GM19025 (cell line): ENCODE results near the gene ERGIC1.
"Not testable (repeated sequence)": the region's sequence is repeated elsewhere in the genome, so short reads cannot be mapped to it uniquely, and the experiment has no call there.

Experiments used
- ATAC-seq: cut with Tn5 transposase; IDR thresholded peaks from one replicate; pipeline ENCODE4 v1.9.1; 2021; ENCODE audit warnings: mild to moderate bottlenecking, low read depth, moderate library complexity; ENCODE audit not compliant: unreplicated experiment

The ERGIC1 gene

DNA sequence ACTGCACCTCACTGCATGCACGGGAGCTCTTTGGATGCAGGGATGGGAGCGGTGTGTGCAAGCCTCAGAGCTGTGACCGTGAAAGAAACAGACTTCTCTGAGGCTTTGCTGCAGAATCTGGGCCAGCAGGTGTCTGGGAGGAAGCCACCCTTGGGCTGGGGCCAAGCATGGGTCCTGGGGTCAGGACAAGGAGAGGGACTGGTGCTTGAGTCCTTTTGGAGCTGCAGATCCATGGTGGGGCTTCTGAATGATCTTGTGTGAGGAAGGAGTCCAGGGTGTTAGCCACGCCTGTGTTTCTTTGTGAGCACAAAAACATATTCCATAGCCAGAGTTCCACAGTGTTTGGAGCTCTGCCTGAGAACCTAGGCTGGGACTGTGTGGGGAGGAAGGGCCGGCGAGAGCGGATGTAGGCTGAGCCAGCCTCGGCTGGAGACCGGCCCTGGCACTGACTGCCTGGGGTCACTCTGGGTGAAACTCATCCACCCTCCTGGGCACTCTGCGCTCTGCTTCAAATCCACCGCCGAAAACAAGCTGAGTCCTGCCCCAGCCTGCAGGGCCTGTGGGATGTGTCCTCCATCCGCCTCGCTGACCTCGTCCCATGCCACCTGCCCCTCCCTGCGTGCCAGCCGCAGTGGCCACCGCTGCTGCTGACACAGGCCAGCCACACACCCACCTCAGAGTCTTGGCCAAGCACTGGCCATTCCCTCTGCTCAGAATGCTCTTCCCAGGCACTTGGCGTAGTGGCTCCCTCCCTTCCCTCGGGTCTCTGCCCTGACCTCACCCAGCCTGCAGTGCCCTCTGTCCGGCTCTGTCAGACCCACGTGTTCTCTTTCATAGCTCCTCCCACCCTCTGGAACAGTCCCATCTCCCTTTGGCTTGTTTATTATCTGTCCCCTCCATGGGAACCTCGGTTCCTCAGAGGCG is 26.7 kb downstream of the ERGIC1 start:
- ATAC-seq = no peak

DNA sequence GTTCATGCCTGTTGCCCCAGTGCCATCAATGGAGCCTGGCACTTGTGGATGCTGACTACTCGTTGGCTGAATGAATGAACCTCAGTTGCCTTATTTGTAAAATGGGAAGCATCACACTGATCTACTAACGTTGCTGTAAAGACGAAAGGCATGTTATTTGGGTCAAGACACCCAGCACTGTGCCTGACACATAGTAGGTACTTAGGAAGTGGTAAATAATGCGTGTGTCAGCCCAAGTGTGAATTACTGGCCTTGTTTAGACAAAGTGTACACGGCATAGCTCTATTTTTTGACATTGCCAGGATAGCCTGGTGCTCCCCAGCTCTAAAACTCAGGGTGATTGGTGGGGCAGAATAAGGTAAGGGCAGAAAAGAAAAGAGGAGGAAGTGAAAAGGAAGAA is 27.4 kb downstream of the ERGIC1 start:
- no peak for ATAC-seq

DNA sequence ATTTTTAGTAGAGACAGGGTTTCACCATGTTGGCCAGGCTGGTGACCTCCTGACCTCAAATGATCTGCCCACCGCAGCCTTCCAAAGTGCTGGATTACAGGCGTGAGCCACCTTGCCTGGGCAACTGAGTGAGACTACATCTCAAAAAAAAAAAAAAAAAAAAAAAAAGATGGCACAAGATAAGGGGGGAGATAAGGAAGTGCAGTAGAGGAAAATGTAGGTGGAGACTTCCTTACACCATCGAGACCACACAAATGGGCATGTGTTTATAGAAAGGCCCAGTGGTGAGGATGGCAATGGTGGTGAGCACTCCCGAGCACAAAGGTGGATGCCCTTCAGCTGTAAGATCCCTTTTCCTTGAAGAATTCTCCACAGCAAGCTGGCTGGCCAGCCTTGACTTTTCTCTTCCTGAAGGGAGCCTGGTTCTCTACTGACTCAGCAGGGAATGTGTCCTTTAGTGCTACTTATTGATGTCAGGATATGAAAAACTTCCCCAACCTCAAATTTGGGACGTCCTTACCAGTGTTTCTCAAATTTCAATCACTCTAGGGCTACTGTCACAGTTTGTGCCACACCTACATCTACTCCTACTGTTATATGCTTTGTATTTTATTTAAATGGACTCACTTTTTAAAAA is 28.2 kb downstream of the ERGIC1 start:
- ATAC-seq = no peak

DNA sequence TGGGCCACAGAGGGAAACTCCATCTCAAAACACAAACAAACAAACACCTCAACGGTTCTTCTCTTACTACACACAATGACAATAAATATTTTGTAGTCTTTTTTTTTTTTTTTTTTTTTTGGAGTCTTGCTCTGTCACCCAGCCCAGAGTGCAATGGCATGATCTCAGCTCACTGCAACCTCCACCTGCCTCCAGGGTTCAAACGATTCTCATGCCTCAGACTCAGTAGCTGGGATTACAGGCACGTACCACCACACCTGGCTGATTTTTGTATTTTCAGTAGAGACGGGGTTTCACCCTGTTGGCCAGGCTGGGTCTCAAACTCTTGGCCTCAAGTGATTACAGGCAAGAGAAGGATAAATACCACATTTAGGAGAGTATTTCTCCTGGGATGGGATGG is 30.1 kb downstream of the ERGIC1 start:
- not testable (repeated sequence) for ATAC-seq

GRCh38 chr5:172864747-172865146 is 30.7 kb downstream of the ERGIC1 start:
- ATAC-seq = no peak

DNA sequence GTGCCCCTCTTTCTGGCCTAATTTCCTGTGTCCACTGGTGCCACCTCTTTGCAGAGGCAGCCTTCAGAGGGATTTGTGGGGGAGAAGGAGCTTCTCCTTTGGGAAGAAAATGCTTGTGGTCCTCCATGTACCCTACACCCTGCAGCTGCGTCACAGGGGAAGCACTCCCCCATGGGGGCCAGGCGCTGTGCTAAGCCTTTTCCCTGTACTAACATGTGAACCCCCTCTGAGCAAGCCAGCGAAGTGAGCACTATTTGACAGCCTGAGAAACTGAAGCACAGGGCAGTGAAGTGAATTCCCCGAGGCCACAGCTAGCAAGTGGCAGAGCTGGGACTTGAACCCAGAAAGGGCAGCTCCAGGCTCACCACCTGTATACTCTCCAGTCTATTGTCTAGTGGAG is 32.3 kb downstream of the ERGIC1 start:
- ATAC-seq = no peak

GRCh38 chr5:172866802-172867748 is 33.0 kb downstream of the ERGIC1 start:
- ATAC-seq = no peak

- ATAC-seq = no peak
These were observed 33.8 kb downstream of the ERGIC1 start for GRCh38 chr5:172867761-172868435.

- no peak for ATAC-seq
These were observed 34.4 kb downstream of the ERGIC1 start for GRCh38 chr5:172868436-172868923.

- no peak for ATAC-seq
These were observed 35.0 kb downstream of the ERGIC1 start for GRCh38 chr5:172868924-172869591.

DNA sequence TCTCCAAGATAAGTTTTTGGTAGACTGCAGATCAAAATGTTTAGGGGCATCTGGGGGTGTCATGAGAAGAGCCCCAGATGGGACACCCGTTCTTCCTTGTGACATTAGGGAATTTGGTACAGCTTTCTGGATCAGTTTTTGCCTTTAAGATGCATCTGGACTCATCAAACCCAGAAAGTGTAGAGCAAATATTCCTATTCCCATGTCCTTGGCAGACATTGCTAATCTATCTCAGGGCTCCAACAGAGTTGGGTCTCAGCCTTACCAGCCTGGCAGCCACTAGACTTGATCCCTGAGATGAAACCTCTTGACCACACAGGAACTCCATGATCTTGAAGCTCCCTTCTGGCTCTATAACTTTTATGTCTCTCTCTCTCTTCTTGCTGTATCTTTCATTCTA is 35.6 kb downstream of the ERGIC1 start:
- no peak for ATAC-seq

DNA sequence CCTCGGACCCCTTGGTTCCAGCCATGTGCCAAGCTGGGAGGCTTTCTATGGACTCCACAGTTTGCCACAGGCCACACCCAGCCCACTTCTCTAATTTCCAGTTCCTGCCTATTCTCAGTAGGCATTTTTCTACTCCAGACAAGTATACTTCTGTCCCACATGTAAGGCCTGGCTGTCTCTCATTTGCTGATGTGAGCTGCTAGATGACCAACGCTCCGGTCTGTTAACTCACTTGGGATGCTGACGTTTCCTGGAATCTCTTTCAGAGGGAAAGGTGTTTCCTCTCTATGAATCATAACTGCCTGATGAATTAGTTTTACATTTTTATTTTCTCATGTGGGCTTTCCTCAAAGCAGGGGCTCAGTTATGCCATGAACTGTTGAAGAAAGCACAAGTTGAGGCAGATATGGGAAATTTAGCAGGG is 36.3 kb downstream of the ERGIC1 start:
- no peak for ATAC-seq

- no peak for ATAC-seq
These were observed 36.8 kb downstream of the ERGIC1 start for GRCh38 chr5:172870715-172871461.

DNA sequence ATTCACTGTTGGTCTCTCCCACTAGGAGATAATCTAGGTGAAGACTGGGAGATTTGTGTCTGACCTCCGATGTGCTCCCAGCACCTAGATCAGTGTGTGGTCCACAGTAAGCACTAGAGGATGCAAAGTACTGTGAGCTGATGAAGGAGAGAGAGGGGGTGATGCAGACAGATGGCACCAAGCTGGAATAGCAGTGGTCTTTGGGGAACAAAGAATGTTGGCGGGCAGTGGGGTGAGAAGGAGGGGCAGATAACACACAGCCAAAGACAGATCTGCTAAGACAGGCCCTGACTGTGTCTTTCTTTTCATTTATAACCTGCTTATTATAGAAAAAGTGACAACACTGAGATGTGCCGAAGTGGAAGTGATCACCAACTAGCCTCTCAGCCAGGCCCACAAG is 37.5 kb downstream of the ERGIC1 start:
- ATAC-seq = no peak

DNA sequence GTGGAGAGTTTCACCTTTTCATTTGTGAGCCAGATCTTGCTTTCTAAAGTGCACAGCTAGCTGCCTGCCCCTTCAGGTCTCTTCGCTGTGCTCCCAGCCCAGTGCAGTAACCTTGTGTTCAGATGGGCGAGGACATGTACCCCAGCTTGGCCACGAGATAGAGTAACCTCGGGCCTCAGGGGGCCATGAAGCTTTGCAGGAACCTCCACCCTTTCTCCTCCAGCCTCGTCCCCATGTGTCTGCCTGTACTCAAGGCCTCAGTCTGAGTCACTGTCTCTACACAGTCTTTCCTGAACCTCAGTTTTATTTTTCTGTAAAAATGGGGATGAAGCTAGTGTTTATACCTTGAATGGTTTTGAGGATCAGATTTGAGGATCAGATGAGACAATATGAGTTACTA is 37.9 kb downstream of the ERGIC1 start:
- ATAC-seq = no peak

DNA sequence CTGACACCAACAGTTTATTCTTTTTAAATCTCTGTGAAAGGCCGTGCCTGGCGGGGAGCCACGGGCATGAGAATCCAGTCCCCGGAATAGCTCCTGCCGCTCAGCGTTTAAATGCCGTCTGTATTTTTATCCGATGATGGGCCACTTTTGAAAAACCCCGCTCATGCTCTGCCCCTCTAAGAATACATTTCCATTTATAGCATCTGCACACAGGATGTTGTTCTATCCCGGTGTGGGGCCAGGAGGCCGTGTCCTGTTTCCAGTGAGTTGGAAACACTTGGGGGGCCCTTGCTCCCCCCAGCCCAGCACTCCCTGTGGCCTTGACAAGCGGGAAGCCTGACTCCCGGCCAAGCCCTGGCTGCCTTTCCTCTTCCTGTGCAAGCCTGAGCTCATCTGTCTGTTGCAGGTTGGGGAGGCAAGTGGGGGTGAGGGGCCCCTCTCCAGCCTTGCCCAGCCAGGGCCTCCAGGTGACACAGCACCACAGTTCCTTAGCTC is 39.0 kb downstream of the ERGIC1 start:
- no peak for ATAC-seq

DNA sequence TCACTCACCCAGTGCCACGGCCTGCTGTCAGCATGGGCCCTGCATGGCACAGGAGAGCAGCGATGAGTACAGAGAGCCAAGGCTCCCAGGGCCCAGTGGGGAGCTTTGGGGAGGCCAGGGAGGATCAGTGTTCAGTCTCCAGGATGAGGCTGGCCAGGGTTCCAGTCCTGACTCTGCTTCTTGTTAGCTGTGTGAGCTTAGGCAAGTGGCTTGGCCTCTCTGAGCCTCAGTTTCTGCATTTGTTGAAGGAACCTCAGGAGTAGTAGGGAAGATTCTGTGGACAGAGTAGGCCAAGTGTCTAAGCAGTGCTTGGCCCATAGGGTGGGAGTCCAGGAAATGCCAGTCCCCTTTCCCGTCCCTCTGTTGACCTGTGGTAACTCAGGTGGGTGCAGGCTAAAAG is 39.5 kb downstream of the ERGIC1 start:
- ATAC-seq = no peak

GRCh38 chr5:172874647-172875504 is 40.8 kb downstream of the ERGIC1 start:
- no peak for ATAC-seq
